ENCODE data around the gene ZNF12. TPM values are rescaled to one million over a fixed set of nuclear protein-coding genes. Genes with fewer than 3 reads are reported as not detected.

ZNF12 gene
- total RNA-seq, 1 donor: 16.9 TPM

DNA sequence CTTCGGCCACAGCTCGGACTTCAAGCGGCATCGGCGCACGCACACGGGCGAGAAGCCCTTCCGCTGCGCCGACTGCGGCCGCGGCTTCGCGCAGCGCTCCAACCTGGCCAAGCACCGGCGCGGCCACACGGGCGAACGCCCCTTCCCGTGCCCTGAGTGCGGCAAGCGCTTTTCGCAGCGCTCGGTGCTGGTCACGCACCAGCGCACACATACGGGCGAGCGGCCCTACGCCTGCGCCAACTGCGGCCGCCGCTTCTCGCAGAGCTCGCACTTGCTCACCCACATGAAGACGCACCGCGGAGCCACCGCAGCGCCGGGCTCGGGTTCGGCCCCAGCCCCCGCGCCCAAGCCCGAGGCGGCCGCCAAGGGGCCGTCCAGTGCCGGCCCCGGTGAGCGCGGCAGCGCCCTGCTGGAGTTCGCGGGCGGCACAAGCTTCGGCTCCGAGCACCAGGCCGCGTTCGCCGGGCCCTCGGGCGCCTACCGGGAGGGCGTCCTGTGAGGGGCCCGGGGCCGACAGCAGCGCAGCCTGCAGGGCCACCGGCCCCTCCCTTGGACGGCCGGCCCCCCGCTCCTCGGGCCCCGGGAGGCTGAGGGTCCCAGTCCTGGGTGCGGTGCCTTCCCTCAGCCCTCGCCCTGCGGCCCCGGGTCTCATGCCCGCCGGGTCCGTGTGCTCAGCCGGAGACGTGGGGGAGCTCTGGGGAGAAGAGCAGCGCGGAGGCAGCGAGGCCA lies 52.5 kb downstream of the ZNF12 start:
- no peak for DNase-seq (ENCODE audit: low read depth)
- TF ChIP-seq CTCF (IDR thresholded peaks at IDR 0.05; ENCODE audit: insufficient read depth, low read length): no peak
- H3K4me3 ChIP-seq (ENCODE audit: low read depth, low read length): no peak overlapping the region

DNA sequence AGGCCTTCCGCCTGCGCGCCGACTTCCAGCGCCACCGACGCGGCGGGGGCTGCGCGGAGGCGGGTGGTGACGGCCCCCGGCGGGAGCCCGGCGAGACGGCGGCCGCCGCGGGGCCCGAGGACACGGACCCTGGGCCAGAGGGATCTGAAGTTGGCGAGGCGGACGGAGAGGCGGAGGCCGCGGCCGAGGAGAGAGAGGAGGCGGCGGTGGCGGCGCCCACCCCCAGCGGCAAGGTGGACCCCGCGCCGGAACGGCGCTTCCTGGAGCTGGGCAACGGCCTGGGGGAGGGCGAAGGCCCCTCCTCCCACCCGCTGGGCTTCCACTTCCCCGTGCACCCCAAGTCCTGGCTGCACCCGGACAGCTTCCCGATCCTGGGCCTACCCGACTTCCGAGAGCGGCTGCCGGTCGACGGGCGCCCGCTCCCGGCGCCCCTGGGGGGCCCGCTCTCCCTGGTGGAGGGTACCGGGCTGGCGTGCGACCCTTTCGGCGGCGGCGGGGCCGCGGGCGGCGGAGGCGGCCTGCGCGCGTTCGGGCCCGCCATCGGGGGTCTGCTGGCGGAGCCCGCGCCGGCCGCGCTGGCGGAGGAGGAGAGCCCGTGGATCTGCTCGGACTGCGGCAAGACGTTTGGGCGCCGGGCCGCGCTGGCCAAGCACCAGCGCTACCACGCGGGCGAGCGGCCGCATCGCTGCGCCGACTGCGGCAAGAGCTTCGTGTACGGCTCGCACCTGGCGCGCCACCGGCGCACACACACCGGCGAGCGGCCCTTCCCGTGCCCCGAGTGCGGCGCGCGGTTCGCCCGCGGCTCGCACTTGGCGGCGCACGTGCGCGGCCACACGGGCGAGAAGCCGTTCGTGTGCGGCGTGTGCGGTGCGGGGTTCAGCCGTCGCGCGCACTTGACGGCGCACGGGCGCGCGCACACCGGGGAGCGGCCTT lies 53.4 kb downstream of the ZNF12 start:
- H3K4me3 ChIP-seq (ENCODE audit: low read depth, low read length): no peak overlapping the region
- no peak for TF ChIP-seq CTCF (IDR thresholded peaks at IDR 0.05; ENCODE audit: insufficient read depth, low read length)
- no peak for DNase-seq (ENCODE audit: low read depth)

DNA sequence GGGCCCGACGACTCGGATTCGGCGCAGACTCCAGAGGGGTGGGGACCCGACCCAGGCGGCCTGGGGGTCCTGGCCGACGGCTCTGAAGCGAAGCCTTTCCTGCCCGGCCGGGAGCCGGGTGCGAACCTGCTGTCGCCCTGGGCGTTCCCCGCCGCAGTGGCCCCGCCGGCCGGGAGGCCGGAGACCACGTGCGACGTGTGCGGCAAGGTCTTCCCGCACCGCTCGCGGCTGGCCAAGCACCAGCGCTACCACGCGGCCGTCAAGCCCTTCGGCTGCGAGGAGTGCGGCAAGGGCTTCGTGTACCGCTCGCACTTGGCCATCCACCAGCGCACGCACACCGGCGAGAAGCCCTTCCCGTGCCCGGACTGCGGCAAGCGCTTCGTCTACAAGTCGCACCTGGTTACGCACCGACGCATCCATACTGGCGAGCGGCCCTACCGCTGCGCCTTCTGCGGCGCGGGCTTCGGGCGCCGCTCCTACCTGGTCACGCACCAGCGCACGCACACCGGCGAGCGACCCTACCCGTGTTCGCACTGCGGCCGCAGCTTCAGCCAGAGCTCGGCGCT lies 54.2 kb downstream of the ZNF12 start:
- DNase-seq (ENCODE audit: low read depth): no peak
- no peak for TF ChIP-seq CTCF (IDR thresholded peaks at IDR 0.05; ENCODE audit: insufficient read depth, low read length)
- no peak overlapping the region for H3K4me3 ChIP-seq (ENCODE audit: low read depth, low read length)

DNA sequence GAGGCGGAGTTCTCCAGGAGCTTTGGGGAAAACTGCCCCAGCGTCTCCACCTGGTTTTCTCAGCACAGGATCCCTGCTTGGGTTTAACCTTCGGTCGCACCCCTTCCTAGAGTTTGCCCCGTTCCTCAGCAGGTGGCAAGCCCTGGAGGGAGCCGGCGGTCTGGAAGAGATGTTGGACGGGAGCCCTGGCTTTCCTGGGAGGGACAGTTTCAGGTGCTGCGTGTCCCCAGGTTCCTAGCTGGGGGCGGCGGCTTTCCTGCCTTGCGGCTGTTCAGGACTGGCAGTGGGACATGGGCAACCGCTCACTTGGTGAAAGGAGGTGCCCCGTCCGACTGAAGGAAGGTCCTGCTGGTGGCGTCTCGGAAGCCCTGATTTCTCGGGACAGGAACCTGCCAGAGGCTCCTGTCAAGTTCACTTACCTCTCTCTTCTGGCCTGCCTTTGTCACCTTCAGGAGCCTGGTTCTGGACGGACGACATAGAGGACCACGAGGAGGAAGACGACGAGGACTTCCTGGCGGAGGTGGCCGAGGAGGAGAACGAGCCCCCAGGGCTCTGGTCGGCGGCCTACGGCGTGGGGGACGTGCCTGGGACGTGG lies 54.8 kb downstream of the ZNF12 start:
- no peak for DNase-seq (ENCODE audit: low read depth)
- no peak for TF ChIP-seq CTCF (IDR thresholded peaks at IDR 0.05; ENCODE audit: insufficient read depth, low read length)

GRCh38 chr7:6650521-6651011 lies 56.2 kb downstream of the ZNF12 start:
- no peak overlapping the region for H3K4me3 ChIP-seq (ENCODE audit: low read depth, low read length)
- no peak for DNase-seq (ENCODE audit: low read depth)
- TF ChIP-seq CTCF (IDR thresholded peaks at IDR 0.05; ENCODE audit: insufficient read depth, low read length): no peak

More for the DNA sequence above, 54.8 kb downstream of the ZNF12 start:
- no peak overlapping the region for H3K4me3 ChIP-seq (ENCODE audit: low read depth, low read length)

GRCh38 chr7:6650086-6650485 lies 56.7 kb downstream of the ZNF12 start:
- no peak for DNase-seq (ENCODE audit: low read depth)
- H3K4me3 ChIP-seq (ENCODE audit: low read depth, low read length): no peak overlapping the region
- TF ChIP-seq CTCF (IDR thresholded peaks at IDR 0.05; ENCODE audit: insufficient read depth, low read length): no peak

All from fibroblast of the aortic adventitia (primary cell).